Retinal pigment epithelial cell (primary cell): ENCODE measurements around the gene WDPCP.
"Not testable (repeated sequence)": the region's sequence is repeated elsewhere in the genome, so short reads cannot be mapped to it uniquely, and the experiment has no call there.

Experiments used
- DNase-seq: peaks from one replicate; pipeline ENCODE4 v3.0.0-alpha.2; 2010; ENCODE audit warnings: low read depth
- H3K4me3 ChIP-seq: 2 replicates; pipeline ENCODE4 v1.5.1; 2011; ENCODE audit warnings: mild to moderate bottlenecking, low read length, control low read depth, moderate library complexity
- CTCF ChIP-seq: conservative IDR thresholded peaks from 2 replicates; pipeline ENCODE4 v1.5.1; 2011; ENCODE audit warnings: low read depth, low read length, control low read depth, inconsistent platforms

WDPCP gene, protein sequence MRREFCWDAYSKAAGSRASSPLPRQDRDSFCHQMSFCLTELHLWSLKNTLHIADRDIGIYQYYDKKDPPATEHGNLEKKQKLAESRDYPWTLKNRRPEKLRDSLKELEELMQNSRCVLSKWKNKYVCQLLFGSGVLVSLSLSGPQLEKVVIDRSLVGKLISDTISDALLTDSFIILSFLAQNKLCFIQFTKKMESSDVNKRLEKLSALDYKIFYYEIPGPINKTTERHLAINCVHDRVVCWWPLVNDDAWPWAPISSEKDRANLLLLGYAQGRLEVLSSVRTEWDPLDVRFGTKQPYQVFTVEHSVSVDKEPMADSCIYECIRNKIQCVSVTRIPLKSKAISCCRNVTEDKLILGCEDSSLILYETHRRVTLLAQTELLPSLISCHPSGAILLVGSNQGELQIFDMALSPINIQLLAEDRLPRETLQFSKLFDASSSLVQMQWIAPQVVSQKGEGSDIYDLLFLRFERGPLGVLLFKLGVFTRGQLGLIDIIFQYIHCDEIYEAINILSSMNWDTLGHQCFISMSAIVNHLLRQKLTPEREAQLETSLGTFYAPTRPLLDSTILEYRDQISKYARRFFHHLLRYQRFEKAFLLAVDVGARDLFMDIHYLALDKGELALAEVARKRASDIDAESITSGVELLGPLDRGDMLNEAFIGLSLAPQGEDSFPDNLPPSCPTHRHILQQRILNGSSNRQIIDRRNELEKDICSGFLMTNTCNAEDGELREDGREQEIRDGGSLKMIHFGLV

GRCh38 chr2:63588385-63589147, at the start of gene WDPCP, which contains the start of gene MDH1:
Gene WDPCP, minus strand, starts transcription at chr2:63588477. Its CDS starts 206 bp downstream, at chr2:63588271.
Gene MDH1, plus strand, starts transcription at chr2:63588963. Its CDS starts 81 bp downstream, at chr2:63589044.
- no peak for TF ChIP-seq CTCF
- peak; percentile 100 for DNase-seq
- peak within 1 kb of the TSS; percentile 84 for H3K4me3 ChIP-seq

- no peak for DNase-seq
- no peak overlapping the region for H3K4me3 ChIP-seq
These were observed 44.1 kb upstream of the WDPCP start for GRCh38 chr2:63632382-63632781.

GRCh38 chr2:63631501-63631900, 43.2 kb upstream of the WDPCP start:
- no peak for DNase-seq
- no peak overlapping the region for H3K4me3 ChIP-seq
- TF ChIP-seq CTCF: no peak

More at GRCh38 chr2:63632382-63632781, 44.1 kb upstream of the WDPCP start:
- TF ChIP-seq CTCF: no peak

DNA sequence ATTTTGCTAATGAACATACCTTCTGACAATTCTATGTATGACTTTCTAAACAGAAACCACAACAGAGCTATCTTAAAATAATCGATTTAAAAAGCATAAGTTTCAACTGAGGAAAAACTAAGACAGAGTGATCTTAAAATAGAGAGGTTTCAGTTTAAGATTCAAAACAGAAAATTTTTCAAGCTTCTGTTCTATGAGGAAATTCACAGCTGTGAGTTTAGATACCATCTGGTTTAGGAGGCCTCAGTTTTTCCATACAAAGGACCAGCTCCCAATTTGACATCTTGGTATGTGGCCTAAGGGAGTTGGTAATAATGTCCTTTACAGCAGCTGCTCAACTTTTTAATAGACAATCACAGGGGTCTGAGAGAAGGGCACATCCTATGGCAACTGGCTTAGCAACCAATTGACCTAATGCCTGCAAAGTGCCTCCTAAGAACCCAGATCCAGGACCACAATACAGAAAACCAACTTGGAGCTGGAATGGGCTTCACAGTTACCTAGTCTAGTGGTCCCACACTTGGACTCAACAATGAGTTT, 40.2 kb upstream of the WDPCP start:
- DNase-seq: no peak
- no peak for TF ChIP-seq CTCF
- H3K4me3 ChIP-seq: no peak overlapping the region

GRCh38 chr2:63627866-63628265, 39.6 kb upstream of the WDPCP start:
- DNase-seq: no peak
- TF ChIP-seq CTCF: no peak
- no peak overlapping the region for H3K4me3 ChIP-seq

GRCh38 chr2:63623763-63624162, 35.5 kb upstream of the WDPCP start:
- H3K4me3 ChIP-seq, DNase-seq: not testable (repeated sequence)

- no peak for TF ChIP-seq CTCF
- DNase-seq: no peak
- H3K4me3 ChIP-seq: no peak overlapping the region
These were observed 34.5 kb upstream of the WDPCP start for GRCh38 chr2:63622751-63623150.
